Measurements from ENCODE around the gene ZNF761. TPM values are rescaled to one million over a fixed set of nuclear protein-coding genes. Genes with fewer than 3 reads are reported as not detected.
A peak's percentile ranks its signal among the peaks of the same experiment; 100 is the strongest.

Gene ZNF761
- 17.9 and 22.1 TPM in 2 replicates for total RNA-seq (ENCODE audit: low replicate concordance)

DNA sequence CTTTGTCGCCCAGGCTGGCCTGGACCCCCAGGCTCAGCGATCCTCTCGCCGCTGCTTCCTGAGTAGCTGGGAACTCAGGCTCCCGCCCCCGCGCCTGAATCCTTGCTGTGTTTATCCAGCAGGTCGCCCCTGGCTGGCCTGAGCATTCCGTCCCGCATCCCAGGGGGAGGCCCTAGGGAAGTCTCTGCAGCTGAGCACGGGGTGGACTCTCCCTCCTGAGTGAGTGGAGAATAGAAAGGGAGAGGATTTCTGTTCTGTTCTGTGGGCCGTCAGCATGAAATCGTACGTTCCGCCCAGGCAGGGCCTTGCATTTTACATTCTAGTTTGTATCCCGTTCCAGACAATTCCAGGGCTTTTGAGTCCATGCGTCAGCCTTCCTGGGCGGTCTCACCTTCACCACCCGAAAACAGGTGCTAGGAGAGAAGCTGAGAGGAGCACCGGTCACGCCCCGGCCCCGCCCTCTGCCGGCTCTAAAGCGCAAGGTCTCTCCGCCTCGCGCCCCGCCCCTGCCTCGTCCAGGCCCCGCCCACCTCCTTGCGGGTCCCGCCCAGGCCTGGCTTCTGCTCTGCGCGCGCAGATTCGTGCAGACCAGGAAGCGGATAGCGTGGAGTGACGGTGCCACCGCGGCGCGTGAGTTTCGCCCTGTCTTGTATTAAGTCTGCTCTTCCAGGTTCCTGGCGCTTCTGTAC is at the start of gene ZNF761:
Gene ZNF761, plus strand, starts transcription at position 586 of the 689 bp plus-strand sequence. CDS start 15,285 bp downstream, outside the sequence.
- peak within 1 kb of the TSS; percentile 77 for H3K4me3 ChIP-seq
- H2AFZ ChIP-seq (replicated peaks): peak within 1 kb of the TSS; percentile 66
- no peaks in the 10 kb centered on the region for H3F3A ChIP-seq (ENCODE audit: low read depth)
- Mint-ChIP-seq H3K36me3 (peaks cover 17% of the 10 kb centered on the region), H3K27ac (no peak within 1 kb of the TSS), H3K9me3 (no peaks in the 10 kb centered on the region), H3K4me3 (peak within 1 kb of the TSS; percentile 94), H3K27me3 (ENCODE audit: insufficient read depth, low read depth) (no peaks in the 10 kb centered on the region), H3K4me1 (peaks cover 10% of the 10 kb centered on the region)
- no peaks in the 10 kb centered on the region for H3K27me3 ChIP-seq
- H3K9ac ChIP-seq: peak within 1 kb of the TSS; percentile 43
- H3K4me2 ChIP-seq: peak within 1 kb of the TSS; percentile 88
- peaks cover 17% of the 10 kb centered on the region for H3K79me2 ChIP-seq (ENCODE audit: low read depth)
- TF ChIP-seq EZH2 (IDR thresholded peaks at IDR 0.05) (no peak), EZH2phosphoT487 (IDR thresholded peaks at IDR 0.05) (no peak)
- TF ChIP-seq, protein P1, sequence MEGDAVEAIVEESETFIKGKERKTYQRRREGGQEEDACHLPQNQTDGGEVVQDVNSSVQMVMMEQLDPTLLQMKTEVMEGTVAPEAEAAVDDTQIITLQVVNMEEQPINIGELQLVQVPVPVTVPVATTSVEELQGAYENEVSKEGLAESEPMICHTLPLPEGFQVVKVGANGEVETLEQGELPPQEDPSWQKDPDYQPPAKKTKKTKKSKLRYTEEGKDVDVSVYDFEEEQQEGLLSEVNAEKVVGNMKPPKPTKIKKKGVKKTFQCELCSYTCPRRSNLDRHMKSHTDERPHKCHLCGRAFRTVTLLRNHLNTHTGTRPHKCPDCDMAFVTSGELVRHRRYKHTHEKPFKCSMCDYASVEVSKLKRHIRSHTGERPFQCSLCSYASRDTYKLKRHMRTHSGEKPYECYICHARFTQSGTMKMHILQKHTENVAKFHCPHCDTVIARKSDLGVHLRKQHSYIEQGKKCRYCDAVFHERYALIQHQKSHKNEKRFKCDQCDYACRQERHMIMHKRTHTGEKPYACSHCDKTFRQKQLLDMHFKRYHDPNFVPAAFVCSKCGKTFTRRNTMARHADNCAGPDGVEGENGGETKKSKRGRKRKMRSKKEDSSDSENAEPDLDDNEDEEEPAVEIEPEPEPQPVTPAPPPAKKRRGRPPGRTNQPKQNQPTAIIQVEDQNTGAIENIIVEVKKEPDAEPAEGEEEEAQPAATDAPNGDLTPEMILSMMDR (IDR thresholded peaks at IDR 0.05): peak; percentile 45
- H3K9me3 ChIP-seq (ENCODE audit: low read depth): no peaks in the 10 kb centered on the region
- H4K20me1 ChIP-seq (ENCODE audit: low read depth): no peaks in the 10 kb centered on the region
- no peak within 1 kb of the TSS for H3K27ac ChIP-seq
- DNase-seq (ENCODE audit: low spot score): peak; percentile 97
- H3K4me1 ChIP-seq: no peaks in the 10 kb centered on the region
- no peaks in the 10 kb centered on the region for H3K36me3 ChIP-seq

DNA sequence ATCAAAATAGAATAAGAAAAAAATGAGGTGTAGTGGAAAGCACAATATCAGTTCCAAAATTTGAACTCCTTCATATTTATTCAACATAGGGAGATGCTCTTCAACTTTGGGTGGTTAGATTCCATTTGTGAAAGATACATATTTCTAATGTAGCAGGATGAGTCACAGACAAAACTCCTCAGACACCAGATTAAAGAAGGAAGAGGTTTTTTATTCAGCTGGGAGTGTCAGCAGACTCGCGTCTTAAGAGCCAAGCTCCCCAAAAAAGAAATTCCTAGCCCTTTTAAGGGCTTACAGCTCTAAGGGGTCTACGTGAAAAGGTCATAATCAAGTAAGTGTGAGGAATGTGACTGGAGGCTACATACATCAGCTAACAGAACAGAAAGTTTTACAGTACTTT is 43.6 kb upstream of the ZNF761 start:
- Histone ChIP-seq H3K4me1 (no peaks in the 10 kb centered on the region), H3K36me3 (no peaks in the 10 kb centered on the region), H3K9me3 (ENCODE audit: low read depth) (no peaks in the 10 kb centered on the region), H2AFZ (replicated peaks) (no peak overlapping the region), H3K9ac (no peak overlapping the region), H3K4me2 (no peak overlapping the region), H3K27me3 (no peaks in the 10 kb centered on the region), H3K79me2 (ENCODE audit: low read depth) (no peaks in the 10 kb centered on the region), H3K27ac (no peak overlapping the region), H4K20me1 (ENCODE audit: low read depth) (no peaks in the 10 kb centered on the region), H3F3A (ENCODE audit: low read depth) (no peaks in the 10 kb centered on the region), H3K4me3 (no peak overlapping the region)
- Mint-ChIP-seq H3K4me1 (no peaks in the 10 kb centered on the region), H3K9me3 (peaks cover 41% of the 10 kb centered on the region), H3K4me3 (no peak overlapping the region), H3K27ac (no peak overlapping the region), H3K36me3 (peaks cover 15% of the 10 kb centered on the region), H3K27me3 (ENCODE audit: insufficient read depth, low read depth) (no peaks in the 10 kb centered on the region)
- DNase-seq (ENCODE audit: low spot score): no peak
- TF ChIP-seq, protein P1 (IDR thresholded peaks at IDR 0.05): no peak
- TF ChIP-seq EZH2 (IDR thresholded peaks at IDR 0.05): no peak
- no peak for TF ChIP-seq EZH2phosphoT487 (IDR thresholded peaks at IDR 0.05)

DNA sequence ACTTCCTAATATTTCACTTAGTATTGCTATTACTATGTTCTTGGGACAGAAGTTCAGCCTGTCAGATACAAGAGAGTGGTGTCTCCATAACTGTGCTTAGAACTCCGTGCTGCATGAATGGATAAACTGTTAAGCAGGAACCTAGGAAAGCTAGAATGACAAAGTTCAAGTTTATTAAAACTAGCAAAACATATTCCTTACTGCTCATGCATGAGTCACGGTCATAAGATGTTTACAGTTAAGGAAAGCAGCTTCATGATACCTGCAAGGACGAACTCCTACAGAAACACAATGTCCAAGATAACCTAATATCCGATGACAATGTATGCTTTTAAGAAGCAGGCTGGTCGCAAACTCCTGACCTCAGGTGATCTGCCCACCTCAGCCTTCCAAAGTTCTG is 42.9 kb upstream of the ZNF761 start:
- Mint-ChIP-seq H3K4me3 (no peak overlapping the region), H3K27me3 (ENCODE audit: insufficient read depth, low read depth) (no peaks in the 10 kb centered on the region), H3K36me3 (peaks cover 13% of the 10 kb centered on the region), H3K27ac (no peak overlapping the region), H3K9me3 (peaks cover 40% of the 10 kb centered on the region), H3K4me1 (no peaks in the 10 kb centered on the region)
- Histone ChIP-seq H3K79me2 (ENCODE audit: low read depth) (no peaks in the 10 kb centered on the region), H3F3A (ENCODE audit: low read depth) (peaks cover under 1% of the 10 kb centered on the region), H3K27me3 (no peaks in the 10 kb centered on the region), H2AFZ (replicated peaks) (no peak overlapping the region), H3K4me2 (no peak overlapping the region), H3K9me3 (ENCODE audit: low read depth) (no peaks in the 10 kb centered on the region), H3K4me3 (no peak overlapping the region), H4K20me1 (ENCODE audit: low read depth) (no peaks in the 10 kb centered on the region), H3K27ac (no peak overlapping the region), H3K36me3 (no peaks in the 10 kb centered on the region), H3K9ac (no peak overlapping the region), H3K4me1 (no peaks in the 10 kb centered on the region)
- TF ChIP-seq EZH2 (IDR thresholded peaks at IDR 0.05) (no peak), EZH2phosphoT487 (IDR thresholded peaks at IDR 0.05) (no peak)
- TF ChIP-seq, protein P1 (IDR thresholded peaks at IDR 0.05): no peak
- DNase-seq (ENCODE audit: low spot score): no peak
